Glutamatergic neuron (in vitro differentiated cells): ENCODE data around the gene PRIM1. TPM values are rescaled to one million over a fixed set of nuclear protein-coding genes. Genes with fewer than 3 reads are reported as not detected.
A peak's percentile ranks its signal among the peaks of the same experiment; 100 is the strongest.

Experiments
- DNase-seq: peaks from one replicate; pipeline ENCODE4 v3.0.0; 2022
- H3K27ac Mint-ChIP-seq: one replicate; pipeline ENCODE4 v1.8.0; 2020; ENCODE audit warnings: mild to moderate bottlenecking, mixed read lengths, inconsistent platforms; ENCODE audit not compliant: unreplicated experiment
- H3K27me3 Mint-ChIP-seq: one replicate; pipeline ENCODE4 v1.8.0; 2020; ENCODE audit warnings: mild to moderate bottlenecking, moderate library complexity, mixed read lengths, inconsistent platforms; ENCODE audit not compliant: unreplicated experiment
- H3K36me3 Mint-ChIP-seq: one replicate; pipeline ENCODE4 v1.8.0; 2020; ENCODE audit warnings: mild to moderate bottlenecking, mixed read lengths, inconsistent platforms; ENCODE audit not compliant: unreplicated experiment
- H3K4me1 Mint-ChIP-seq: one replicate; pipeline ENCODE4 v1.8.0; 2020; ENCODE audit warnings: mild to moderate bottlenecking, low read depth, mixed read lengths, inconsistent platforms; ENCODE audit not compliant: unreplicated experiment
- H3K4me3 Mint-ChIP-seq: one replicate; pipeline ENCODE4 v1.8.0; 2020; ENCODE audit warnings: mild to moderate bottlenecking, mixed read lengths, inconsistent platforms; ENCODE audit not compliant: unreplicated experiment
- H3K9me3 Mint-ChIP-seq: one replicate; pipeline ENCODE4 v1.8.0; 2020; ENCODE audit warnings: mild to moderate bottlenecking, moderate library complexity, mixed read lengths, inconsistent platforms; ENCODE audit not compliant: unreplicated experiment
- total RNA-seq: library from RNA; stranded (reverse); fragmentation: NEBNext Ultra II Directional; extraction: Animal tissue kit (Norgen Biotek cat#: 25700); gene quantifications from one replicate; pipeline ENCODE4 v1.2.1, GENCODE V29; 2021; ENCODE audit not compliant: unreplicated experiment
- TF ChIP-seq, protein P1 (sequence below): fragments of 200-600 bp; sonication (generic); IDR thresholded peaks from one replicate; pipeline ENCODE4 v1.5.0; 2021; ENCODE audit not compliant: partially characterized antibody, unreplicated experiment

The PRIM1 gene
- total RNA-seq, 1 donor from 2014 or later: 11.3 TPM

DNA sequence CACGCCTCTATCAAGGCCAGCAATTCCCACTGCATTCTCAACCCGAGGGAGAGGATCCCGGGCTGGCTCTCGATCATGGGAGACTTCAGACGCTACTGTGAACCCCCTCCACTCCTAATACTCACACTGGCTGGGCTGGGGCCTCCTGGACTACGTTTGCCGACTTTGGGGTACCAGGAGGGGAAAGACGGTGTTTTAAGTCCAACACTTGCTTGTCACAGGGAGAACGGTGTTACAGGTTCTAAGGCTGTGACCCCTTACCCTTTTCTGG is 27.5 kb downstream of the PRIM1 start:
- Mint-ChIP-seq H3K27me3 (peaks cover 5% of the 10 kb centered on the region), H3K36me3 (peaks cover 9% of the 10 kb centered on the region), H3K9me3 (peaks cover 10% of the 10 kb centered on the region), H3K4me1 (peaks cover 33% of the 10 kb centered on the region), H3K4me3 (peak overlapping the region; percentile 98), H3K27ac (peak overlapping the region; percentile 98)
- no peak for DNase-seq
- TF ChIP-seq, protein P1, sequence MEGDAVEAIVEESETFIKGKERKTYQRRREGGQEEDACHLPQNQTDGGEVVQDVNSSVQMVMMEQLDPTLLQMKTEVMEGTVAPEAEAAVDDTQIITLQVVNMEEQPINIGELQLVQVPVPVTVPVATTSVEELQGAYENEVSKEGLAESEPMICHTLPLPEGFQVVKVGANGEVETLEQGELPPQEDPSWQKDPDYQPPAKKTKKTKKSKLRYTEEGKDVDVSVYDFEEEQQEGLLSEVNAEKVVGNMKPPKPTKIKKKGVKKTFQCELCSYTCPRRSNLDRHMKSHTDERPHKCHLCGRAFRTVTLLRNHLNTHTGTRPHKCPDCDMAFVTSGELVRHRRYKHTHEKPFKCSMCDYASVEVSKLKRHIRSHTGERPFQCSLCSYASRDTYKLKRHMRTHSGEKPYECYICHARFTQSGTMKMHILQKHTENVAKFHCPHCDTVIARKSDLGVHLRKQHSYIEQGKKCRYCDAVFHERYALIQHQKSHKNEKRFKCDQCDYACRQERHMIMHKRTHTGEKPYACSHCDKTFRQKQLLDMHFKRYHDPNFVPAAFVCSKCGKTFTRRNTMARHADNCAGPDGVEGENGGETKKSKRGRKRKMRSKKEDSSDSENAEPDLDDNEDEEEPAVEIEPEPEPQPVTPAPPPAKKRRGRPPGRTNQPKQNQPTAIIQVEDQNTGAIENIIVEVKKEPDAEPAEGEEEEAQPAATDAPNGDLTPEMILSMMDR: no peak

GRCh38 chr12:56723889-56724700 is 28.0 kb downstream of the PRIM1 start:
- Mint-ChIP-seq H3K4me1 (peaks cover 36% of the 10 kb centered on the region), H3K36me3 (peaks cover 11% of the 10 kb centered on the region), H3K27ac (peak overlapping the region; percentile 98), H3K4me3 (peak overlapping the region; percentile 98), H3K27me3 (peaks cover 2% of the 10 kb centered on the region), H3K9me3 (peaks cover 10% of the 10 kb centered on the region)
- DNase-seq: no peak
- TF ChIP-seq, protein P1: no peak

DNA sequence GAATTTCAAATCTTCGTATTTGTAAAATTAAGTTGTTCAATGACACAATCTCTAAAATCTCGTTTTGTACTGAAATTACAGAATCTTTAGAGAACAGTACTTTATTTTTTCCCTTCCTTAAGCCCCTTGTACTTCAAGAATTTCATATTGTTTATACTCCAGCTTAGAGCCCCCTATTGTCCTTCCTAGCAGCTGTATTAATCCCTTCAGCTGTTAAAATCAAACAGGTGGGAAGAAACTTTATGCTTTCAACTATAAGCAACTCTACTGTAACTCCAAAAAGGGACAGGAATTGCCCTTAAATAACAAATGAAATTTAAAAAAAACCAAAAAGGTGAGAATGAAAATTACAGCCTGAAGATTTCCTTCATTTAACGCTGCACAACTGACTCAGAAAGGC is 28.8 kb downstream of the PRIM1 start:
- H3K4me3 Mint-ChIP-seq: peak overlapping the region; percentile 98
- TF ChIP-seq, protein P1: no peak
- no peak for DNase-seq
- peaks cover 41% of the 10 kb centered on the region for H3K4me1 Mint-ChIP-seq
- H3K9me3 Mint-ChIP-seq: peaks cover 14% of the 10 kb centered on the region
- H3K27ac Mint-ChIP-seq: no peak overlapping the region
- peaks cover 2% of the 10 kb centered on the region for H3K27me3 Mint-ChIP-seq
- peaks cover 11% of the 10 kb centered on the region for H3K36me3 Mint-ChIP-seq

- Mint-ChIP-seq H3K27ac (no peak overlapping the region), H3K27me3 (peaks cover 2% of the 10 kb centered on the region), H3K9me3 (peaks cover 14% of the 10 kb centered on the region), H3K4me1 (peaks cover 41% of the 10 kb centered on the region), H3K4me3 (peak overlapping the region; percentile 77), H3K36me3 (peaks cover 11% of the 10 kb centered on the region)
- no peak for DNase-seq
- TF ChIP-seq, protein P1: no peak
These were observed 29.3 kb downstream of the PRIM1 start for GRCh38 chr12:56722832-56723231.

DNA sequence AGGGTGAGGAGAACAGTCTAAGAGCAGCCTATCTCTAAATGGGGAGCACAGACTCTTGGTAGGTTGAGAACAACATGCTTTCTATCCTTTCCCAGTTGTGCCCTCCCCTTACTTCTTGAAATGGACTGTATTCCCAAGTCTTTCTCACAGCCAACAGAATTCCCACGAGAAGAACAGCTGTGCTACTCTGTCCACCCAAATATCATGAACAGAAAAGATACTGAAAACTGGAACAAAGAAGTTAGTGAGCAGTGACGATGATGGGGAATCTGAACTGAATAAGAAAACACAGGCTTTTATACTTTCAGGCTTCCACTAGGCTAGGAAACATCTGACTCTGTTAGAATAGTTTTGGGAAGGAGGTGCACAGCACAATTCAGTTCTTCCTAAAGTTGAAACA is 30.4 kb downstream of the PRIM1 start:
- H3K4me3 Mint-ChIP-seq: peak overlapping the region; percentile 77
- H3K9me3 Mint-ChIP-seq: peaks cover 14% of the 10 kb centered on the region
- peaks cover 4% of the 10 kb centered on the region for H3K27me3 Mint-ChIP-seq
- H3K36me3 Mint-ChIP-seq: peaks cover 11% of the 10 kb centered on the region
- no peak for DNase-seq
- no peak overlapping the region for H3K27ac Mint-ChIP-seq
- H3K4me1 Mint-ChIP-seq: peaks cover 41% of the 10 kb centered on the region
- TF ChIP-seq, protein P1: no peak
